ENCODE results near the gene RASD2.

DNA sequence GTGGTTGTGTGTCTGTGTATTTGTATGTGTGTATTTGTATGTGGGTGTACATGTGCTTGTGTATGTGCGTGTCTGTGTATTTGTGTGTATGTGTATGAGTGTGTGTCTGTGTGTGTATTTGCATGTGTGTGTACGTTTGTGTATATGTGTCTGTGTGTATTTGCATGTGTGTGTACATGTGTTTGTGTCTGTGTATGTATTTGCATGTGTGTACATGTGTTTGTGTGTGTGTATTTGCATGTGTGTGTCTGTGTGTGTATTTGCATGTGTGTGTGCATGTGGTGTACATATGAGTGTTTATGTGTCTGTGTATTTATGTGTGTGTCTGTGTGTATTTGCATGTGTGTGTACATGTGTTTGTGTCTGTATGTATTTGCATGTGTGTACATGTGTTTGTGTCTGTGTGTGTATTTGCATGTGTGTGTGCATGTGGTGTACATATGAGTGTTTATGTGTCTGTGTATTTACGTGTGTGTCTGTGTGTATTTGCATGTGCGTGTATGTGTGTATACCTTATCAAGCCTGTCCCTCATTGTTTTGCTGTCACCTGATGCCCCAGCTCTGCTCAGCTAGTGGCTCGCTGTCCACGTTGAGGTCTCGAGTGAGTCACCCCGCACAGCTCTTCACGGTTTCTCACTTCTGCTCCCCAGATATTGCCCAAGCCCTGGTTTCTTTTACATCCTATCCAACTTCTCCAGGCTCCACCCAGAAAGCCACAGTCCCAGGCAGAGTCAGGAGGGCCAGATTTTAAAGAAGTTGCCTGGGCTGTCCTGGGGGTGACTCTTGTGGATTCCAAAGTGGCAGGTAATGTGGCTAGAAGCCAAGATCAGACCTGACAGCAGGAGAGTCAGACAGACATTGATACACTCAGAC is 61.3 kb downstream of the RASD2 start:
- no peak for TF ChIP-seq CTCF (IDR thresholded peaks at IDR 0.05)
- TF ChIP-seq POLR2A (IDR thresholded peaks at IDR 0.05), result no peak
- no peak for TF ChIP-seq EP300 (IDR thresholded peaks at IDR 0.05)
